MCF 10A (cell line): ENCODE data around the gene CSN1S1. TPM values are rescaled to one million over a fixed set of nuclear protein-coding genes. Genes with fewer than 3 reads are reported as not detected.

Experiments used
- BruUV-seq: library from RNA; stranded (reverse); fragments of 400-500 nt; replicated peaks from 2 replicates; lab custom pipeline; 2021; lab: Mats Ljungman, UMichigan
- CTCF ChIA-PET: fragments of 300-600 bp; sonication (Branson Sonifier 250); formaldehyde crosslinking; extraction: SDS; loops from one replicate; lab custom pipeline; 2021; ENCODE audit warnings: antibody characterized with exemption, inconsistent platforms; lab: Yijun Ruan, JAX
- POLR2A ChIA-PET: fragments of 300-600, 350-650 bp; sonication (Branson Sonifier 250); formaldehyde crosslinking; extraction: SDS; loops from one replicate; lab custom pipeline; 2020; ENCODE audit warnings: antibody characterized with exemption, inconsistent platforms; lab: Yijun Ruan, JAX
- DNase-seq: peaks from one replicate; pipeline ENCODE4 v3.0.0-alpha.2; 2018; ENCODE audit not compliant: unreplicated experiment
- H3K27ac Mint-ChIP-seq: one replicate; pipeline ENCODE4 v1.8.0; 2022; ENCODE audit warnings: mild to moderate bottlenecking, low read depth, mixed read lengths; ENCODE audit not compliant: unreplicated experiment
- H3K27me3 Mint-ChIP-seq: one replicate; pipeline ENCODE4 v1.8.0; 2022; ENCODE audit warnings: mixed read lengths; ENCODE audit not compliant: insufficient read depth, unreplicated experiment
- H3K36me3 Mint-ChIP-seq: one replicate; pipeline ENCODE4 v1.8.0; 2022; ENCODE audit warnings: mild to moderate bottlenecking, moderate library complexity, mixed read lengths; ENCODE audit not compliant: insufficient read depth, unreplicated experiment
- H3K4me1 Mint-ChIP-seq: one replicate; pipeline ENCODE4 v1.8.0; 2022; ENCODE audit warnings: mixed read lengths; ENCODE audit not compliant: insufficient read depth, unreplicated experiment
- H3K4me3 Mint-ChIP-seq: one replicate; pipeline ENCODE4 v1.8.0; 2022; ENCODE audit warnings: mild to moderate bottlenecking, moderate library complexity, mixed read lengths; ENCODE audit not compliant: unreplicated experiment
- H3K9me3 Mint-ChIP-seq: one replicate; pipeline ENCODE4 v1.8.0; 2022; ENCODE audit warnings: mixed read lengths; ENCODE audit not compliant: unreplicated experiment
- CTCF ChIP-seq: fragments of 200-600 bp; IDR thresholded peaks from one replicate; pipeline ENCODE4 v1.8.0; 2022; ENCODE audit warnings: antibody characterized with exemption, mild to moderate bottlenecking; ENCODE audit not compliant: unreplicated experiment
- intact Hi-C: fragments of 100-400 bp; cut with micrococcal nuclease; formaldehyde crosslinking; loops from 2 replicates; pipeline ENCODE4 v1.14.1; 2022
- total RNA-seq: library from RNA; stranded (reverse); gene quantifications from 2 replicates; pipeline ENCODE4 v1.2.3, GENCODE V29; 2022

The CSN1S1 gene
- total RNA-seq, 1 experiment from 2014 or later = not detected

- CTCF ChIA-PET = no interaction called here
- Mint-ChIP-seq H3K27ac (no peak overlapping the region), H3K4me3 (no peak overlapping the region), H3K27me3 (peaks cover 20% of the 10 kb centered on the region), H3K4me1 (peaks cover 6% of the 10 kb centered on the region), H3K9me3 (no peaks in the 10 kb centered on the region), H3K36me3 (no peaks in the 10 kb centered on the region)
- no peak for TF ChIP-seq CTCF
- POLR2A ChIA-PET = interaction anchor here (0.6 to 1.4 kb wide), 3 partner anchors 9 to 916 kb away, joined by 3 to 4 read pairs (median 3); partner anchors contain the start of gene SULT1E1
- intact Hi-C loops = no loop called here
- no TSS peak for BruUV-seq
- peak; percentile 91 for DNase-seq
Measured at GRCh38 chr4:69984030-69984443, 53.2 kb downstream of the CSN1S1 start.

- H3K9me3 Mint-ChIP-seq = no peaks in the 10 kb centered on the region
- H3K27ac Mint-ChIP-seq = no peak overlapping the region
- H3K4me1 Mint-ChIP-seq = peaks cover 6% of the 10 kb centered on the region
- POLR2A ChIA-PET = no interaction called here
- intact Hi-C loops = no loop called here
- BruUV-seq = no TSS peak
- TF ChIP-seq CTCF = no peak
- H3K4me3 Mint-ChIP-seq = no peak overlapping the region
- CTCF ChIA-PET = interaction anchor here (0.6 kb wide), 2 partner anchors 417 to 990 kb away, joined by 3 read pairs; no protein-coding TSS in a partner anchor
- peaks cover 20% of the 10 kb centered on the region for H3K27me3 Mint-ChIP-seq
- no peak for DNase-seq
- H3K36me3 Mint-ChIP-seq = no peaks in the 10 kb centered on the region
Measured at GRCh38 chr4:69986663-69987062, 55.8 kb downstream of the CSN1S1 start.

GRCh38 chr4:69991016-69991415 is 60.1 kb downstream of the CSN1S1 start:
- H3K36me3 Mint-ChIP-seq = no peaks in the 10 kb centered on the region
- no TSS peak for BruUV-seq
- H3K27ac Mint-ChIP-seq = no peak overlapping the region
- H3K4me1 Mint-ChIP-seq = no peaks in the 10 kb centered on the region
- H3K9me3 Mint-ChIP-seq = no peaks in the 10 kb centered on the region
- no peak for TF ChIP-seq CTCF
- intact Hi-C loops = no loop called here
- H3K27me3 Mint-ChIP-seq = peaks cover 43% of the 10 kb centered on the region
- ChIA-PET POLR2A (no interaction called here), CTCF (no interaction called here)
- no peak overlapping the region for H3K4me3 Mint-ChIP-seq
- DNase-seq = no peak

- Mint-ChIP-seq H3K4me1 (no peaks in the 10 kb centered on the region), H3K9me3 (no peaks in the 10 kb centered on the region), H3K4me3 (no peak overlapping the region), H3K27ac (no peak overlapping the region), H3K27me3 (peaks cover 49% of the 10 kb centered on the region), H3K36me3 (no peaks in the 10 kb centered on the region)
- POLR2A ChIA-PET = no interaction called here
- intact Hi-C loops = no loop called here
- CTCF ChIA-PET = no interaction called here
- BruUV-seq = no TSS peak
- no peak for DNase-seq
- TF ChIP-seq CTCF = no peak
Measured at GRCh38 chr4:69994782-69995181, 63.9 kb downstream of the CSN1S1 start.
